HepG2 (cell line): ENCODE results near the gene TEX14. TPM values are rescaled to one million over a fixed set of nuclear protein-coding genes. Genes with fewer than 3 reads are reported as not detected.

ENCODE experiments used
- ATAC-seq: fragments of 200-7000 bp; cut with Tn5 transposase; 3 replicates; pipeline ENCODE4 v1.9.1; 2020; ENCODE audit warnings: mild to moderate bottlenecking, moderate library complexity
- BruUV-seq: library from RNA; stranded (reverse); fragments of 400-500 nt; replicated peaks from 2 replicates; lab custom pipeline; 2021; lab: Mats Ljungman, UMichigan
- CTCF ChIA-PET: fragments of 300-600 bp; formaldehyde crosslinking; extraction: SDS; loops from one replicate; lab custom pipeline; 2021; ENCODE audit warnings: low total read pairs, inconsistent platforms, low intra/inter-chr PET ratio; lab: Yijun Ruan, JAX
- POLR2A ChIA-PET: fragments of 350-600 bp; sonication (Branson Sonifier 250); formaldehyde crosslinking; loops from one replicate; lab custom pipeline; 2020; ENCODE audit warnings: antibody characterized with exemption, inconsistent platforms; lab: Yijun Ruan, JAX
- DNase-seq: peaks from one replicate; pipeline ENCODE4 v3.0.0-alpha.2; 2015; ENCODE audit warnings: low spot score
- FAIRE-seq: peaks from 3 replicates; lab custom pipeline; 2011; peaks lifted over from hg19 to GRCh38; lab: Jason Lieb, UNC
- H2AFZ ChIP-seq: one replicate; pipeline ENCODE4 v1.6.1; 2011; ENCODE audit warnings: low read length, inconsistent platforms
- H3K27ac ChIP-seq: fragments of 300-600 bp; 3 replicates; pipeline ENCODE4 v1.8.0; 2011; ENCODE audit warnings: mixed run types, mild to moderate bottlenecking, mixed read lengths, low read length, inconsistent platforms; ENCODE audit not compliant: insufficient read depth; ENCODE audit errors: extremely low read length
- H3K27me3 ChIP-seq, 2 experiments: fragments of 200-600 bp in 1 of 2; 2 replicates in 1 of 2; 3 replicates in 1 of 2; pipeline versions ENCODE4 v1.6.0 to v1.8.0; 2011; ENCODE audit warnings: low read length in 2 of 2, mild to moderate bottlenecking in 2 of 2, moderate library complexity in 2 of 2, inconsistent platforms in 1 of 2; ENCODE audit not compliant: insufficient read depth in 2 of 2, control insufficient read depth in 1 of 2
- H3K36me3 ChIP-seq, 2 experiments: fragments of 200-600 bp in 1 of 2; replicated peaks in 1 of 2; 2 replicates in 1 of 2; 3 replicates in 1 of 2; pipeline versions ENCODE4 v1.5.1 to v1.8.0; 2011; ENCODE audit warnings: low read length in 2 of 2, inconsistent platforms in 1 of 2; ENCODE audit not compliant: insufficient read depth in 2 of 2, control insufficient read depth in 1 of 2
- H3K4me1 ChIP-seq: 2 replicates; pipeline ENCODE4 v1.5.1; 2012; ENCODE audit warnings: low read length, inconsistent platforms; ENCODE audit not compliant: insufficient read depth
- H3K4me2 ChIP-seq: 2 replicates; pipeline ENCODE4 v1.6.0; 2011; ENCODE audit warnings: low read depth, low read length, inconsistent platforms
- H3K4me3 ChIP-seq, 3 experiments: fragments of 200-600 bp in 1 of 3; sonication (generic), shearing (Covaris generic) in 1 of 3; replicated peaks in 1 of 3; 2 replicates each; pipeline ENCODE4 v1.5.1; 2011 to 2016; ENCODE audit warnings: low read length in 3 of 3, inconsistent platforms in 2 of 3, low read depth in 2 of 3, mild to moderate bottlenecking in 2 of 3, control low read depth in 1 of 3, mixed read lengths in 1 of 3; ENCODE audit not compliant: insufficient read depth in 1 of 3
- H3K79me2 ChIP-seq: one replicate; pipeline ENCODE4 v1.6.1; 2011; ENCODE audit warnings: low read length, inconsistent platforms; ENCODE audit not compliant: insufficient read depth
- H3K9ac ChIP-seq: 2 replicates; pipeline ENCODE4 v1.6.0; 2011; ENCODE audit warnings: mild to moderate bottlenecking, low read depth, low read length, inconsistent platforms; ENCODE audit not compliant: insufficient read depth
- H3K9me3 ChIP-seq: 2 replicates; pipeline ENCODE4 v1.5.1; 2012; ENCODE audit warnings: mild to moderate bottlenecking, low read length
- H4K20me1 ChIP-seq: 2 replicates; pipeline ENCODE4 v1.6.0; 2011; ENCODE audit warnings: inconsistent platforms, mild to moderate bottlenecking, low read length, moderate library complexity; ENCODE audit not compliant: insufficient read depth
- AHR ChIP-seq: IDR thresholded peaks from 2 replicates; pipeline ENCODE4 v1.6.1; 2018; ENCODE audit warnings: missing genetic modification reagents, missing compliant biosample characterization
- ARHGAP35 ChIP-seq: sonication (generic); formaldehyde crosslinking; IDR thresholded peaks from 2 replicates; pipeline ENCODE4 v1.9.0; 2022; ENCODE audit warnings: mild to moderate bottlenecking, inconsistent platforms, moderate library complexity, missing genetic modification reagents, borderline replicate concordance
- CHD4 ChIP-seq: fragments of 200-600 bp; sonication (generic); IDR thresholded peaks from 2 replicates; pipeline ENCODE4 v1.7.0; 2017; ENCODE audit warnings: mild to moderate bottlenecking, low read length, borderline replicate concordance
- DDIT3 ChIP-seq: sonication (generic); formaldehyde crosslinking; IDR thresholded peaks from 2 replicates; pipeline ENCODE4 v1.4.0; 2020; ENCODE audit warnings: mild to moderate bottlenecking, missing genetic modification reagents
- HDAC6 ChIP-seq: fragments of 200-600 bp; sonication (generic); IDR thresholded peaks from 2 replicates; pipeline ENCODE4 v1.7.0; 2017; ENCODE audit warnings: mild to moderate bottlenecking, antibody characterized with exemption, low read length, low read depth
- PHF5A ChIP-seq: IDR thresholded peaks from one replicate; pipeline ENCODE4 v1.6.1; 2018; ENCODE audit warnings: low read depth, missing genetic modification reagents; ENCODE audit not compliant: unreplicated experiment
- PRDM10 ChIP-seq: sonication (generic); formaldehyde crosslinking; IDR thresholded peaks from 2 replicates; pipeline ENCODE4 v1.4.0; 2020; ENCODE audit warnings: low read depth, missing genetic modification reagents
- TEF ChIP-seq: sonication (generic); formaldehyde crosslinking; IDR thresholded peaks from 2 replicates; pipeline ENCODE4 v1.5.0; 2020; ENCODE audit warnings: missing genetic modification reagents
- ZBTB10 ChIP-seq: sonication (generic); formaldehyde crosslinking; IDR thresholded peaks from 2 replicates; pipeline ENCODE4 v1.4.0; 2020; ENCODE audit warnings: missing genetic modification reagents, borderline replicate concordance
- ZNF446 ChIP-seq: sonication (generic); formaldehyde crosslinking; IDR thresholded peaks from 2 replicates; pipeline ENCODE4 v1.5.0; 2020; ENCODE audit warnings: mild to moderate bottlenecking, missing genetic modification reagents
- ZNF564 ChIP-seq: sonication (generic); formaldehyde crosslinking; IDR thresholded peaks from 2 replicates; pipeline ENCODE4 v1.8.1; 2023; ENCODE audit warnings: mild to moderate bottlenecking, missing genetic modification reagents
- ZNF878 ChIP-seq: sonication (generic); formaldehyde crosslinking; IDR thresholded peaks from 2 replicates; pipeline ENCODE4 v1.8.1; 2023; ENCODE audit warnings: mild to moderate bottlenecking, missing genetic modification reagents, moderate library complexity
- ZNF883 ChIP-seq: sonication (generic); formaldehyde crosslinking; IDR thresholded peaks from 2 replicates; pipeline ENCODE4 v1.5.1; 2020; ENCODE audit warnings: mild to moderate bottlenecking, missing genetic modification reagents; ENCODE audit errors: not compliant biosample characterization
- WGBS: methylation state at CpG from one replicate; pipeline ENCODE4 v1.1.6; 2017; ENCODE audit warnings: low lambda C conversion rate; 5-methylcytosine and 5-hydroxymethylcytosine counted together
- in situ Hi-C: cut with HindIII; loops from 2 replicates; pipeline ENCODE4 v1.10.0; 2017; ENCODE audit warnings: low pct_unique_long_range_greater_than_20kb; ENCODE audit not compliant: extremely low pct_ligation_motif_present
- intact Hi-C: fragments of 100-400 bp; cut with micrococcal nuclease; formaldehyde crosslinking; loops from one replicate; pipeline ENCODE4 v1.10.0; 2022; ENCODE audit not compliant: unreplicated experiment
- polyA plus RNA-seq, 8 experiments: library from polyadenylated mRNA; depleted of rRNA in 3 of 8; stranded (reverse) in 7 of 8; unstranded in 1 of 8; fragments of >200 nt; fragmentation: Illumina TruSeq in 4 of 8; extraction: Trizol in 4 of 8; gene quantifications; 2 replicates each; pipeline versions ENCODE4 v1.2.1 to v1.2.3, GENCODE V29; 2011 to 2016; ENCODE audit warnings: low read depth in 4 of 8, missing spikeins in 1 of 8, mixed read lengths in 1 of 8; ENCODE audit not compliant: insufficient read depth in 1 of 8
- total RNA-seq, 5 experiments: library from RNA; depleted of rRNA; stranded (reverse); fragments of >200 nt; fragmentation: Illumina TruSeq; extraction: Trizol; gene quantifications; 2 replicates each; pipeline ENCODE4 v1.2.3, GENCODE V29; 2016; ENCODE audit warnings: low read depth in 1 of 5

TEX14 gene
- total and polyA plus RNA-seq, 2 of the 13 experiments (the other 11 are each of a cell fraction or from before 2014, with no cell fraction given): 0.04 to 0.07 TPM

- no peaks in the 10 kb centered on the region for H3K9me3 ChIP-seq
- CTCF ChIA-PET: no interaction called here
- ATAC-seq: no peak
Observed at GRCh38 chr17:58664302-58664701, 27.5 kb downstream of the TEX14 start.

More at GRCh38 chr17:58664302-58664701, 27.5 kb downstream of the TEX14 start:
- no peak overlapping the region for H2AFZ ChIP-seq
- intact Hi-C loops: no loop called here
- H4K20me1 ChIP-seq: no peaks in the 10 kb centered on the region
- no peaks in the 10 kb centered on the region; a peak in 1 of 5 replicates for H3K27me3 ChIP-seq
- no peaks in the 10 kb centered on the region for H3K79me2 ChIP-seq
- H3K36me3 ChIP-seq: no peaks in the 10 kb centered on the region
- H3K4me1 ChIP-seq: peaks cover 6% of the 10 kb centered on the region
- H3K4me3 ChIP-seq: no peak overlapping the region
- POLR2A ChIA-PET: interaction anchor here (0.7 to 1.0 kb wide), 2 partner anchors 33 to 35 kb away, joined by 3 to 4 read pairs; no protein-coding TSS in a partner anchor
- no TSS peak for BruUV-seq
- no peak overlapping the region for H3K9ac ChIP-seq
- H3K4me2 ChIP-seq: no peak overlapping the region
- no peak overlapping the region for H3K27ac ChIP-seq
- no peak for TF ChIP-seq PHF5A
- TF ChIP-seq AHR (CRISPR knock-in tag): no peak
- no peak for TF ChIP-seq ZNF883 (CRISPR knock-in tag)
- TF ChIP-seq HDAC6: no peak
- no peak for TF ChIP-seq TEF
- no peak for TF ChIP-seq ARHGAP35
- TF ChIP-seq DDIT3 (CRISPR knock-in tag): no peak
- TF ChIP-seq ZBTB10 (CRISPR knock-in tag): no peak
- no peak for TF ChIP-seq ZNF446 (CRISPR knock-in tag)
- no peak for TF ChIP-seq ZNF564 (CRISPR knock-in tag)
- TF ChIP-seq PRDM10 (CRISPR knock-in tag): no peak
- no peak for TF ChIP-seq ZNF878 (CRISPR knock-in tag)
- no peak for TF ChIP-seq CHD4
- TF ChIP-seq, all 625 proteins: peak for 0
- FAIRE-seq: no peak
- in situ Hi-C loops: no loop called here
- 9% methylated on average over 2 of the region's 2 CpGs for WGBS
- DNase-seq: no peak
